GM18951 (cell line): Measurements from ENCODE around the gene CD1C.
"Not testable (repeated sequence)": the region's sequence is repeated elsewhere in the genome, so short reads cannot be mapped to it uniquely, and the experiment has no call there.

ENCODE experiments used
- POLR2A ChIP-seq: IDR thresholded peaks from 4 replicates; pipeline ENCODE4 v1.6.1; 2011; ENCODE audit warnings: mild to moderate bottlenecking; ENCODE audit not compliant: insufficient read length, insufficient read depth; ENCODE audit errors: extremely low read depth
- in situ Hi-C: fragments of 300-500 bp; cut with MboI; formaldehyde crosslinking; loops from one replicate; pipeline ENCODE4 v1.12.0; 2022; ENCODE audit warnings: low sequenced_read_pairs, mixed read lengths, inconsistent platforms; ENCODE audit not compliant: unreplicated experiment

CD1C gene

GRCh38 chr1:158289811-158290210 is at the start of gene CD1C:
TSS of gene CD1C (plus strand) at chr1:158289923. CDS start at chr1:158290065, 142 bp downstream.
- in situ Hi-C loops: loop anchor here (25.0 kb wide), 1 partner anchor 772 kb away; no protein-coding TSS in a partner anchor
- TF ChIP-seq POLR2A: no peak

- in situ Hi-C loops: no loop called here
- no peak for TF ChIP-seq POLR2A
Measured at GRCh38 chr1:158246650-158247049, 43.1 kb upstream of the CD1C start.

- TF ChIP-seq POLR2A: no peak
- in situ Hi-C loops: no loop called here
Measured at GRCh38 chr1:158248118-158248517, 41.6 kb upstream of the CD1C start.

GRCh38 chr1:158248771-158249170 is 41.0 kb upstream of the CD1C start:
- no peak for TF ChIP-seq POLR2A
- in situ Hi-C loops: no loop called here

GRCh38 chr1:158249646-158250045 is 40.1 kb upstream of the CD1C start:
- TF ChIP-seq POLR2A: no peak
- in situ Hi-C loops: no loop called here

- no peak for TF ChIP-seq POLR2A
Measured at GRCh38 chr1:158251163-158251562, 38.6 kb upstream of the CD1C start.

GRCh38 chr1:158255656-158256055 is 34.1 kb upstream of the CD1C start:
- in situ Hi-C loops: no loop called here
- no peak for TF ChIP-seq POLR2A

More at GRCh38 chr1:158251163-158251562, 38.6 kb upstream of the CD1C start:
- in situ Hi-C loops: no loop called here

- in situ Hi-C loops: not testable (repeated sequence)
Measured at GRCh38 chr1:158256747-158257146, 33.0 kb upstream of the CD1C start.

- TF ChIP-seq POLR2A: no peak
- in situ Hi-C loops: no loop called here
Measured at GRCh38 chr1:158257888-158258287, 31.8 kb upstream of the CD1C start.

- no peak for TF ChIP-seq POLR2A
Measured at GRCh38 chr1:158259117-158259516, 30.6 kb upstream of the CD1C start.

GRCh38 chr1:158272681-158273080 is 17.0 kb upstream of the CD1C start:
- in situ Hi-C loops: no loop called here
- TF ChIP-seq POLR2A: no peak

More at GRCh38 chr1:158259117-158259516, 30.6 kb upstream of the CD1C start:
- in situ Hi-C loops: no loop called here

- in situ Hi-C loops: loop anchor here (25.0 kb wide), 1 partner anchor 788 kb away; no protein-coding TSS in a partner anchor
Measured at GRCh38 chr1:158274797-158275196, 14.9 kb upstream of the CD1C start.

GRCh38 chr1:158282421-158282820 is 7.3 kb upstream of the CD1C start:
- in situ Hi-C loops: loop anchor here (25.0 kb wide), 1 partner anchor 780 kb away; no protein-coding TSS in a partner anchor

More at GRCh38 chr1:158274797-158275196, 14.9 kb upstream of the CD1C start:
- TF ChIP-seq POLR2A: no peak

GRCh38 chr1:158283965-158284364 is 5.8 kb upstream of the CD1C start:
- no peak for TF ChIP-seq POLR2A
- in situ Hi-C loops: loop anchor here (25.0 kb wide), 1 partner anchor 778 kb away; no protein-coding TSS in a partner anchor

GRCh38 chr1:158285756-158286241 is 3.9 kb upstream of the CD1C start:
- in situ Hi-C loops: loop anchor here (25.0 kb wide), 1 partner anchor 777 kb away; no protein-coding TSS in a partner anchor
- peak; percentile 13 for TF ChIP-seq POLR2A

- in situ Hi-C loops: loop anchor here (25.0 kb wide), 1 partner anchor 776 kb away; no protein-coding TSS in a partner anchor
- no peak for TF ChIP-seq POLR2A
Measured at GRCh38 chr1:158286487-158286886, 3.2 kb upstream of the CD1C start.
